GM21825 (cell line): Measurements from ENCODE around the gene STIP1.

ENCODE experiments used
- ATAC-seq: cut with Tn5 transposase; IDR thresholded peaks from one replicate; pipeline ENCODE4 v1.9.1; 2021; ENCODE audit warnings: mild to moderate bottlenecking, moderate library complexity; ENCODE audit not compliant: unreplicated experiment

STIP1 gene

DNA sequence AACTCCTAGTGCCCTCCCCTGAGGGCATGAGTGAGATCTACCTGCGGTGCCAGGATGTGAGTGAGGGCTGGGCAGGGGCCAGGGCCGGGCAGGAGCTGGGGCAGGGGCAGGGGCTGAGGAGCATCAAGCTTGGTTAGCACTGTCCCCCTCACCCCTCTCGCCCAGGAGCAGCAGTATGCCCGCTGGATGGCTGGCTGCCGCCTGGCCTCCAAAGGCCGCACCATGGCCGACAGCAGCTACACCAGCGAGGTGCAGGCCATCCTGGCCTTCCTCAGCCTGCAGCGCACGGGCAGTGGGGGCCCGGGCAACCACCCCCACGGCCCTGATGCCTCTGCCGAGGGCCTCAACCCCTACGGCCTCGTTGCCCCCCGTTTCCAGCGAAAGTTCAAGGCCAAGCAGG is 34.3 kb downstream of the STIP1 start:
- ATAC-seq, result no peak

DNA sequence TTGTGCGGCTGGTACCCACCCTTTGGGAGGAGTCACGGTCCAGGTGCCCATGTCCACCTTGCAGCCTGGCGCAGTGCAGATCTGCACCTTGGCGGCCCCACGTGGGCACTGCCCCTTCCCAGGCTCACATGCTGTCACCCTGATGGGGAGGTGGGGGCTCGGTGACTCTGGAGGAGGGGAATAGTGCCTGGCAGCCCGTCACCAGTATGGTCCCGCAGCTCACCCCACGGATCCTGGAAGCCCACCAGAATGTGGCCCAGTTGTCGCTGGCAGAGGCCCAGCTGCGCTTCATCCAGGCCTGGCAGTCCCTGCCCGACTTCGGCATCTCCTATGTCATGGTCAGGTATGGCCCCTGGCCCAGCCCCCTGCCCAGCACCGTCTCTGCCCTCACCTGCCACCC is 34.8 kb downstream of the STIP1 start:
- ATAC-seq, result no peak

DNA sequence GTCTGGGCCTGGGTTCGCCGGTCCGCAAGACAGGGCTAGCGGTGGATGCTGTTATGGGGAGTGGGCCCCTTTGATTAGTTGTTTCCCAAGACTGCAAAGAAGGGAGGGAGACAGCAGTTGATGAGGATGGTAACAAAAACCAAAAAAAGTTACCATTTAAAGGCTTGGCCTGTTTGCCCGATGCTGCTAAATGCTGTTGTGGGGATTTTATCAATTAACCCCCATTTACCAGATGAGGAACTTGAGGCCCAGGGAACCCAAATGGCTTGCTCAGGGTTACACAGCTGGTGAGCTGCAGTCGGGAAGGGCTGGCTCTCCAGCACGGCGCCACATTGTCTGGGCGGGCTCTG is 36.7 kb downstream of the STIP1 start:
- no peak for ATAC-seq

DNA sequence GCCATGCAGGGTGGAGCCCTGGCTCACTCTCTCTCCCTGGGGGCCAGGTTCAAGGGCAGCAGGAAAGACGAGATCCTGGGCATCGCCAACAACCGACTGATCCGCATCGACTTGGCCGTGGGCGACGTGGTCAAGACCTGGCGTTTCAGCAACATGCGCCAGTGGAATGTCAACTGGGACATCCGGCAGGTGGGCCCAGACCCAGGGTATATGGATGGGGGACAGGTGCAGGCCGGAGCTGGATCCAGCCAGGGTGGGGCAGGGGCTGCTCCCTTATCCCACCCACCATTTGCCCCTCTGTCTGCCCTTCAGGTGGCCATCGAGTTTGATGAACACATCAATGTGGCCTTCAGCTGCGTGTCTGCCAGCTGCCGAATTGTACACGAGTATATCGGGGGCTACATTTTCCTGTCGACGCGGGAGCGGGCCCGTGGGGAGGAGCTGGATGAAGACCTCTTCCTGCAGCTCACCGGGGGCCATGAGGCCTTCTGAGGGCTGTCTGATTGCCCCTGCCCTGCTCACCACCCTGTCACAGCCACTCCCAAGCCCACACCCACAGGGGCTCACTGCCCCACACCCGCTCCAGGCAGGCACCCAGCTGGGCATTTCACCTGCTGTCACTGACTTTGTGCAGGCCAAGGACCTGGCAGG is 37.2 kb downstream of the STIP1 start:
- ATAC-seq, result no peak

DNA sequence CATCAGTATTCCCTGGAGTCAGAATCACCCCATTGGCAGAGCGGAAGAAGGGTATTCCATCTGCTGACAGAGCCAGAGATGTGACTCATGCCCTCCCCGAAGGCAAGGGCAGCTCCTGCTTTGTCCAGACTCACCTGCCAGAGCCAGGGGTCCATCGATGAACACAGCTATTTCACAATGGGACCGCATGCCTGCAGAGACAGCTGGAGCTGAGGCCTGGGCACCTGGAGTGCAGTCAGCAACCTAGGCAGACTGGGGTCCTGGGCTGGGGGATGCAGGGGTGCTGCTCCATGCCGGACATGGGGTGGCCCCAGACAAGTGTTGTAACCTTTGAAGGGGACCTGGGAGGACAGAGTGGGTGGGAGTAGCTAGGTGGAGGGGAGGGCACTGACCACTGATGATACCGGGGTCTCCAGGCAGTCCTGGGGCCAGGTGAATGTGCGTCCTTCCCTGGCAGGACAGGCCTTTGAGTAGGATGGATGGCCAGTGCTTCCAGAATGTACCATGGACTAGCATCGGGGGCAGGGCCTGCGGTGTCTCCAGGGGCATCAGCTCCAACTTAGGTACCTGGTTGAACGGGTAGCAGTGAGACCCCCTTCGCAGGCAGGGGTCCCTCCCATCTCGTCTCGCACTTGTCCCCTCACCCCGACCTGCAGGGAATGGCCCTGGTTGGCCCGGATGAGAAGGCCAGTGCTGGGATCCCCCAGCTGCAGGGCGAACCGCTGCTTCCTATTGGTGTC is 38.4 kb downstream of the STIP1 start:
- ATAC-seq, result no peak

DNA sequence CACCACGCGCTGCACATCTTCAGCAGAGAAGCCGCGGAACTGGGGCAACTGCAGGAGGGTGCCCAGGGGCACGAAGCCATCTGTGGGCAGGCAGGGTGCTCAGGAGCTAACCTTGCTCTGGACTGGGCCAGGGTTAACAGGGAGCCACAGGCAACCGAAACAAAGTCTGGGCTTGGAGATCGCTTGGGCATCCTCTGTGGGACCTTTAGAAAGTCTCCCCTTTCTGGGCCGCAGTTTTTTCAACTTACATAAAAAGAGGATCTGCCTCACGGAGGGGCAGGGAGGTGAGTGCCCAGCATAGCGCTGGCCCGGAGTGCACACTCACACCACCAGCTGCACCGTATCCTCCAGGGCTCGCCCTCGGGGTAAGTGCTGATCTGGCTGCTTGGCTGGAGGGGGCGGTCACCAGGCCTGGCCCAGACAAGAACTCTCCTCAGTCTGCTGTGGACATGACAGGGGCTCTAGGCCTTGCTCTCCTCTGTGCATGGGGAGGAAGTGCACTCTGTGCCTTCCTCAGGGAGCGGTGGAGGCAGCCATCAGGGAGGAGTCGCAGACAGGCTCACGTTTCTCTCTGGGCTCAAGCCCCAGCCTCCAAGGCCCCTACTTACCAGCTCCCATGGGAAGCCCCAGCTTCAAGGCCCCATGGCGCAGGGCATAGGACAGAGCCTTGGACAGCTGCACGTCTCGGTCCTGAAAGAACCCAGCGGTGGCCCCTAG is 39.1 kb downstream of the STIP1 start:
- no peak for ATAC-seq

DNA sequence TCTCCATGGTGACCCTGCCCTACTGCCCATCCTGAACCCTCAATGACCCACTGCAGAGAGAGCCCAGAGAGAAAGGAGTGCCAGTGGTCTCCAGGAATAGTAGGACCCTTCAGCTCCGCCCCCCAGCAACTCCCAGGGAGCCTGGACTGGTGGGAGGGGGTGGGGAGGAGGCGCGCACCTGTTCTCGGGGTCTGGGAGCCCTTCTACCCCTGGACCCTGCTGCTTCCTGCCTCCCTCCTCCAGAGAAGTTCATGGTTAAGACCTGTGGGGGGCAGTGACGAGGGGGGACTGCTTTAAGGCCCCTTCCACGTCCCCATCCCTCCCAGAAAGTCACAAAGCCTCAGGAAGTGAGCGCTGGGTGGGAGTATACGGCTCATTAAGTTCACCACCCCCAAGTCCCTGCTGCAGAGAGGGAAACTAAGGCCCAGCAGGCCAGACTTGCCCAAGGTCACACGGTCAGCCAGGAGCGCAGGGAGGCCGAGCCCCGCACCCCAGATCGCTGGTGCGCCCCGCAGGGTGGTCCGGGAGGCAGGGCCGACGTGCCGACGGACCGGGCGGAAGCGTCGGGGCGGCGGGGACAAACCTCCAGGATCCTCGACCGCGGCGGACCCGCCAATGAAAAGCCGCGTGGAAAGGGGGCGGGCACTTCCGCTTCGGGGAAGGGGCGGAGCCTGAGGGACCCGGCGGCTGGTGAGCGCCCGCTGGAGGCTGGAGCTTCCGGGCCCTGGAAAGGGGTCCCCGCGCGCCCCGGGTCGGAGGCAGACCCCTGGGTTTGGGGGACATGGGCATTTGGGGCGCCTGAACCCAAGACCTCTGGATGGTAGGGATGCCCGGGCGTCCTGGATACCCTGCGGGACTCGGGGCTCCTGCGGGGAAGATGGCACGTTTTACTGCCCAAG is 39.9 kb downstream of the STIP1 start, which contains the start of the genes NUDT22 and TRPT1:
Gene NUDT22, plus strand, starts transcription at position 667 of the 899 bp plus-strand sequence. CDS start 379 bp downstream, outside the sequence.
Gene TRPT1, minus strand, starts transcription at position 579 of the 899 bp plus-strand sequence. Its CDS starts 326 bp downstream, at position 253.
- peak; percentile 37 for ATAC-seq

DNA sequence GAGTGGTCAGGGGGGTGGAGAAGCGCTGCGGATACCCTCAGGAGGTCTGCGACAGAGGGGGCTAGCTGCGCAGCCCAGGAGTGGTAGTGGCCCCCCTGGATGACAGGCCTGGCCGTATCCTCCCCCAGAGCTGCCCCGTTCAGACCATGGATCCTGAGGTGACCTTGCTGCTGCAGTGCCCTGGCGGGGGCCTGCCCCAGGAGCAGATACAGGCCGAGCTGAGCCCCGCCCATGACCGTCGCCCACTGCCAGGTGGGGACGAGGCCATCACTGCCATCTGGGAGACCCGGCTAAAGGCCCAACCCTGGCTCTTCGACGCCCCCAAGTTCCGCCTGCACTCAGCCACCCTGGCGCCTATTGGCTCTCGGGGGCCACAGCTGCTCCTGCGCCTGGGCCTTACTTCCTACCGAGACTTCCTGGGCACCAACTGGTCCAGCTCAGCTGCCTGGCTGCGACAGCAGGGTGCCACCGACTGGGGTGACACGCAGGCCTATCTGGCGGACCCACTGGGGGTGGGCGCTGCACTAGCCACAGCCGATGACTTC is 40.6 kb downstream of the STIP1 start:
- ATAC-seq, result peak; percentile 24

DNA sequence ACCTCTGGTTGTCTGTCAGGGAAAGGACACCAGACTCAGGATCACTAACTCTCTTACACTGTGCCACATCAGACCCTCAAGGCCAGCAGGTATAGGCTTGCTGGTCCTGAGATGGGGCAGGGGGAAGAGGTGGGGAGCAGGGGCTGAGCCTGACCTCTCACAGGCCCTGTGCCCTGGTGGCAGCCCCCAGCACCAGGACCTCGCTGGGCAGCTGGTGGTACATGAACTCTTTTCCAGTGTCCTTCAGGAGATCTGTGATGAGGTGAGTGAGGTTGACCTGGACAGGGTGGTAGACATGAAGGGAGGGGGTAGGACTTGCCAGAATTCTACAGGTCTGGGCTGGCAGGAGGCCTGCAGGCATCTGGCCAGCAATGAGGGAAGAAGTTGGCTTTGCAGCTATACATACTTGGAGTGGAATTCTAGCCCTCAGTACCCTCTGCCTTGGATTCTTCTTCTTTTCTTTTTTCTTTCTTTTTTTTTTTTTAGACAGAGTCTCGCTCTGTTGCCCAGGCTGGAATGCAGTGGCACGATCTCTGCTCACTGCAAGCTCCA is 41.5 kb downstream of the STIP1 start:
- ATAC-seq, result no peak

DNA sequence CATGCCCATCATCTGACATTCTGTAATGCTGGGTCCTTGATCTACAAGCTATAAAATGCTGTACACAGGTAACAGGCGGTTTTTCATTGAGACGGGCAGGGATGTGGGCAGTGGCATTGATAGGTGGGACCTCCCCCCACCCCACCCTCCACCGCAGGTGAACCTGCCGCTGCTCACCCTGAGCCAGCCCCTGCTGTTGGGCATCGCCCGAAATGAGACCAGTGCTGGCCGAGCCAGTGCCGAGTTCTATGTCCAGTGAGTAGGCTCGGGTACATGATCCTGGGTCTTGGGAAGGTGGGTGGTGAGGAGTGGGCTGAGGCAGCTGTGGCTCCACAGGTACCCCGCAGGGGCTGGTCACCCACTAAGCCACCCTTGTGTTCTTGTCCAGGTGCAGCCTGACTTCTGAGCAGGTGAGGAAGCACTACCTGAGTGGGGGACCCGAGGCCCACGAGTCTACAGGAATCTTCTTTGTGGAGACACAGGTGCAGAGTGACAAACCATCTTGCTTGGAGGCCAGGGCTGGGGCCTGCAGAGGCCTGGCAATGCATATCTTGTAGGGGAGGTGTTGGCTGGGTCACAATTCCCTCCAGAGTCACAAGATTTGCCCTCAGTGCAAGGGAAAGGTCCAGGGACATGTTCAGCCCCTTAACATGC is 43.2 kb downstream of the STIP1 start:
- no peak for ATAC-seq

DNA sequence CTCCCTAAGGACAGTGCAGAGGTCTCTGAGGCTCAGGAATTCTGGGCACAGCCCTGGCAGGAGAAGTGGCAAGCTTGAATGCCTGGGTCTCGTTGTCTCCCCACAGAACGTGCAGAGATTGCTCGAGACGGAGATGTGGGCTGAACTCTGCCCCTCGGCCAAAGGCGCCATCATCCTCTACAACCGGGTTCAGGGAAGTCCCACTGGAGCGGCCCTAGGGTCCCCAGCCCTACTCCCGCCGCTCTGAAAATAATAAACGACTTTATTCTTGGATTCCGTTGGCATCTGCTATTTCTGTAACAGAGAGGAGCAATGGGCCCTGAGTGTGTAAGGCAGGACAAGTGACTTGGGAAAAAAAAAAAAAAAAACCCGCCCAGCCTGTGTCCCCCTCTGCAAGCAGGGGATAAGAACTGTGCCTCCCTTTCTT is 43.8 kb downstream of the STIP1 start:
- no peak for ATAC-seq

DNA sequence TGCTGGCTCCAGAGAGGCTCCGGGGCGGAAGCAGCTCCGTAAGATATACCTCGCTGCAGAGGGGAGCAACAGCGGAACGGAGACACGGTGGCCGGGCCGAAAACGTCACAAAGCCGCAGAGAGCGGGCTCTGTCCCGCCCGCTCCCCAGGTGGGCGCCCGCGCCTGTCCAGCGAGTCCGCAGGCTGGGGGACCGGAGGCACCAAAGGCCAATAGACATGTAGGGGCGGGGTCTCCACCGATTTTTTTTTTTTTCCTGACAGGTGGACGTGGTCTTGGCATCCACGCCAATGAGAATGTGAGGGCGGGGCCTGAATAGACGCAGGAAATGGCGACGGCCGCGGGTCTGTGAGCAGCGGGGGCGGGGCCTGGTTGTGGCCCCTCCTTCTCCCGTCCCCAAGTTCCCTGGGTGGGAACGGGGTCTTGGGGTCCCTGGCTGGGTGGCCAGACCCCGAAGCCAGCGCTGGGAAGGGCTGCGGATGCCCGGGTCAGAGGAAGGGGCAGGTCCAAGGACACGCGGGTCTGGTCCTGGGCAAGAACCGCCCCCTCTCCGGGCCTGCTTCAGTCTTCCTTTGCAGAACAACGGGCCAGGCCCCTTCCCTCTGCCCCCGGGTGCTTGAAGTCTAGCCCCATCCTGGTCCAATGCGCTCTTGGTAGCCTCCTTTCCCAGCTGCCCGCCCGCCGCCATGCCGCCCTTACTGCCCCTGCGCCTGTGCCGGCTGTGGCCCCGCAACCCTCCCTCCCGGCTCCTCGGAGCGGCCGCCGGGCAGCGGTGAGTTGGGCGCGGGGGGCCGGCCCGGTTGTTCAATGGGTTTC is 44.4 kb downstream of the STIP1 start, which contains the start of gene DNAJC4:
Gene DNAJC4, plus strand, starts transcription at position 378 of the 814 bp plus-strand sequence. Its CDS starts 307 bp downstream, at position 685.
- ATAC-seq, result no peak

DNA sequence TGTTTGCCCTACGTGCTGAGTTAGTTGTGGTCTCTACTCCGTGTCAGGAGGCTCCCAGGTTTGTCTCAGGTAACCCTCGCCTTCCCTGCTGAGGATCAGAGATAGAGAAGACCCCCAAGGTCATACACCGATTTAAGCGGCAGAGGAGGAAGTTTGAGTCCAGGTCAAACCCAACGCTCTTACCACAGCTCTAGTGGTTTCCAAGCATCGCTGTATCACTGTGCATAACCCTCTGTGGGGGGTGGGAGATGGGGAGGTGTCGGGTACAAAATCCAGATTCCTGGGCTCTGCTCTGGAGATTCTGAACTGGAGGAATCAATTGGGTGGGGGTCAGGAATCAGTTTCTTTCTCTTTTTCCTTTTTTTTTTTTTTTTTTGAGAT is 45.0 kb downstream of the STIP1 start:
- ATAC-seq, result no peak

DNA sequence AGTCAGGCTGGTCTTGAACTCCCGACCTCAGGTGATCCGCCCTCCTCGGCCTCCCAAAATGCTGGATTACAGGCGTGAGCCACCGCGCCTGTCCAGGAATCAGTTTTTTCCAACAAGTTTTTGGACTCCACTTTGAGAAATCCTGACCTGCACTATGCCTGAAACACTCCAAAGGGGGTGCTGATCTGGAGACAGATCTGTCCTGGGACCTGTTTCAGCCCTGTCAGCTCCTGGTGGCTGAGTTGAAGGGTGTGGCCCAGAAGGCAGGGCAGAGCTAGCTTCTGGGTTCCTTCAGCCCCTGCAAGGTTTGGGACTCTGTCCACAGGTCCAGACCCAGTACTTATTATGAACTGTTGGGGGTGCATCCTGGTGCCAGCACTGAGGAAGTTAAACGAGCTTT is 45.6 kb downstream of the STIP1 start:
- no peak for ATAC-seq

DNA sequence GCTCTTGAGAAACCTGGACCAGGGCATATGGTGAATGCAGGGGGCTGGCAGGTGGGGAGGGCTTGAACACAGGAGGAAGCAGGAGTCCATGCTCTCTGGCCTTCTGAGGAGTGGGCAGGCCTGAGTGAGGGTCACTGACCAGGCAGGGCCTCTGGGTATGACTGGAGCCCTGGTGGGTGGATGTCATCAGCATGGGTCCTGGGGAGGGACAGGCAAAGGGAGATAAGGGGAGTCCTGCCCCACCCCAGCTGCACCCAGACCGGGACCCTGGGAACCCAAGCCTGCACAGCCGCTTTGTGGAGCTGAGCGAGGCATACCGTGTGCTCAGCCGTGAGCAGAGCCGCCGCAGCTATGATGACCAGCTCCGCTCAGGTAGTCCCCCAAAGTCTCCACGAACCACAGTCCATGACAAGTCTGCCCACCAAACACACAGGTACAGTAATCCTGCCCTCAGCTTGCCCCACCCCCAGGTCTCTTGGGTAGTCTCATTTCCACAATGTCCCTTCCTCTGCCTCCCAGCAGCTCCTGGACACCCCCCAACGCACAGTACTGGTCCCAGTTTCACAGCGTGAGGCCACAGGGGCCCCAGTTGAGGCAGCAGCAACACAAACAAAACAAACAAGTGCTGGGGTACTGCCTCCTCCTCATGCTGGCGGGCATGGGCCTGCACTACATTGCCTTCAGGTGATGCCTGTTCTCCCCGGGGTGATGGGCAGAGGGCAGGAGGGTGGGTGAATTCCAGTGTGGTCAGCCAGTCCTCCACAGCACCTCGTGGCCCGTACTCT is 46.4 kb downstream of the STIP1 start:
- no peak for ATAC-seq

DNA sequence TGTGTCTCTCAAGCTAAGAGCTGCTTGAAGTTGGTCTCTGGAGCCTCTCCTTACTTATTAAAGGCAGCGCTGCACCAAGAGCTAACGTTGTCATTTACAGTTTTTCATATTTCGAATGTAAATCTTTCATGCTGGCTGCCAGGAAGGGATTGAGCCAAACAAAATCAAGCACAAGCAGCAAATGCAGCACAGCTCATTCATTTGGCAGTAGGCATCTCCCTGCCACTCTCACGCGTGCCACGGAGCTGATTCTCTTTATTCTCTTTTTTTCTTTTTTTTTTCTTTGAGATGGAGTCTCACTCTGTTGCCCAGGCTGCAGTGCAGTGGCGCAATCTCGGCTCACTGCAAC is 47.0 kb downstream of the STIP1 start:
- ATAC-seq, result no peak

DNA sequence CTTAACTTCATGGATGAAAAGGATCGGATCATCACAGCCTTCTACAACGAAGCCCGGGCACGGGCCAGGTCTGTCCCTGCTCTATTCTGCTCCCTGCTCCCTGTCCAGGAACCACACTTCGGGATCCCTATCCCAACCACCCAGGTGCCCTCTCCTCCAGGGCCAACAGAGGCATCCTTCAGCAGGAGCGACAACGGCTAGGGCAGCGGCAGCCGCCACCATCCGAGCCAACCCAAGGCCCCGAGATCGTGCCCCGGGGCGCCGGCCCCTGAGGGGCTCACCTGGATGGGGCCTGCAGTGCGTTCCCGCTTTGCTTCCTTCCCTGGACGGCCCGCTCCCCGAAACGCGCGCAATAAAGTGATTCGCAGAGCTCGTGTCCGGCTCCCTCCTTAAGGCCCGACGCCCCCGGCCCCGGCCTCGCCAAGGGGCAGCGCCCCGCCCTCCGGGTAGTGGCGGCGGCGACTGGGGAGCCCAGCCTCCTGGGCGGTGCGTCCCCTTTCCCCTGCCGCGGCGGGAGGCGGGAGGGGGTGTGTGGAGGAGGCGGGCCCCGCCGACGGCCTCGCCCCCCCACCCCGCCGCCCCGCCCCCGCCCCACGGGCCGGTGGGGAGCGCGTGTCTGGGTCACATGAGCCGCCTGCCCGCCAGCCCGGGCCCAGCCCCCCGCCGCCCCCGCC is 48.1 kb downstream of the STIP1 start, which contains the start of gene VEGFB:
Gene VEGFB, plus strand, starts transcription at position 672 of the 674 bp plus-strand sequence. CDS start 250 bp downstream, outside the sequence.
- ATAC-seq, result peak; percentile 33
